GM21786 (cell line): Measurements from ENCODE around the gene TSPAN15.
"Not testable (repeated sequence)": the region's sequence is repeated elsewhere in the genome, so short reads cannot be mapped to it uniquely, and the experiment has no call there.

Experiments used
- ATAC-seq: cut with Tn5 transposase; IDR thresholded peaks from one replicate; pipeline ENCODE4 v1.9.1; 2021; ENCODE audit not compliant: unreplicated experiment

Gene TSPAN15

DNA sequence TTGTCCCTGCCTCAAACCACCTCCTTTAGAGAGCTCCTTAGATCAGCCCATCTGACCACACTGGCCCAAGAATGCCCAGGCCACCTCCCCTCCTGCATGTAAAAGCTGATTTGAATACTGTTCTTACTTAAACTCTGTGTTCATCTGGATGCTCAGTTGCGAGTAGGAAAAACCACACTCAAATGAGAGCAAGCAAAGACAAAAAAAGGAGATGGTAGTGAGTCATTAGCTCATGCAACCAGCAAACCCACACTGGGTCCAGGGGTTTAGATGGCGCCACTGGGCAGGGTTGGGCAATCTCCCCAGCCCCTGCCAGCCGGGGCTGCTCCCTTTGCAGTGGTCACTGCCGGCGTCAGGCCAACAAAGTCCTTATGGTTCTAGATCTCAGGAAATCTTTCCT, 32.7 kb downstream of the TSPAN15 start:
- ATAC-seq = no peak

DNA sequence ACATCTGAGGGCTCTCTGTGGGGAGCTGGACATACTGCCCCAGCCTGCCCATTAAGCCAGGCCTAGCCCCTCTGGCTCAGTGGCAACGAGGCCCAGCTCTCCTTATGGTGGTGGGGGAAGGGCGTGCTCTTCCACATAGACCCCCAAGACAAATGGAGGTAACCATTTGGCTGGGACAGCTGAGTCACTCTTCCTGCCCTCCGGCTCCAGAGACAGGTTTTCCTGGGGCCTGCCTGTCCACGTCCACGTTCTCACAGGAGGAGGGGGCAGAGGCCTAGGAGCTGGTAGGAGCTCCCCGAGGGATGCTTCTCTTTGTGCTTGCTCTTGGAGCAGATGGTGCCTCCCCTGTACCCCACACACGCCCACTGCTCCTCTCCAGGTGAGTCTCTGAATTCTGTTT, 33.5 kb downstream of the TSPAN15 start:
- ATAC-seq = no peak

DNA sequence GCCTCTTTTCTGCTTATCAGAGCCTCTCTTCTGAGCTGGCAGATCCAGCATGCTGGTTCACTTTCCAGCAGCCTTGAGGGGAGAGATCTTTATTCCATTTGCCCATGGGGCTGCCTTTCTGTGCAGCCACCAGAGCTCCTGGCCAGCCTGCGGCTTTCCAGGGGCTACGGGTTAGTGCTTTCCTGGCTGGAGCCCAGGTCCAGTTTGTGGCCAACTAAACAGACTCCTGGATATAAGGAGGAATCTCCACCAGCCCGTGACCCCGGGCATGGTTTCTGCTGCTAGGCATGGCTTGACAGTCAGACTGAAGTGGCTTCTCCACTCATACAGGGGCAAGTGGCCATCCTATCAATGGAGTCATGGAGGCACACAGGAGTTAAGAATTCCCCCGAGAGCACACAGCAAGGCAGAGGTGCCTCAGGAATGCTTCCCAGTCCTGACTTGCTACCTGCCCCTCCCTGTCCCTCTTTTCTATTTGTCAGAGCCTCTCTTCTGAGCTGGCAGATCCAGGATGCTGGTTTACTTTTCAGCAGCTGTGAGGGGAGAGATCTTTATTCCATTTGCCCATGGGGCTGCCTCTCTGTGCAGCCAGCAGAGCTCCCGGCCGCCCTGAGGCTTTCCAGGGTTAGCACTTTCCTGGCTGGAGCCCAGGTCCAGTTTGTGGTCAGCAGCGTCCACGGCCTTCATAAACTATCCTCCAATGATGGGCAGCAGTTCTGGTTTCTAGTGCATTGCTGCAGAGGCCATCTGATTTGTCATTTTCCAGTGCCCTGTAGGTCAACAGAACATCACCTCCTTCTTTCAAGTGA, 35.9 kb downstream of the TSPAN15 start:
- ATAC-seq = no peak

DNA sequence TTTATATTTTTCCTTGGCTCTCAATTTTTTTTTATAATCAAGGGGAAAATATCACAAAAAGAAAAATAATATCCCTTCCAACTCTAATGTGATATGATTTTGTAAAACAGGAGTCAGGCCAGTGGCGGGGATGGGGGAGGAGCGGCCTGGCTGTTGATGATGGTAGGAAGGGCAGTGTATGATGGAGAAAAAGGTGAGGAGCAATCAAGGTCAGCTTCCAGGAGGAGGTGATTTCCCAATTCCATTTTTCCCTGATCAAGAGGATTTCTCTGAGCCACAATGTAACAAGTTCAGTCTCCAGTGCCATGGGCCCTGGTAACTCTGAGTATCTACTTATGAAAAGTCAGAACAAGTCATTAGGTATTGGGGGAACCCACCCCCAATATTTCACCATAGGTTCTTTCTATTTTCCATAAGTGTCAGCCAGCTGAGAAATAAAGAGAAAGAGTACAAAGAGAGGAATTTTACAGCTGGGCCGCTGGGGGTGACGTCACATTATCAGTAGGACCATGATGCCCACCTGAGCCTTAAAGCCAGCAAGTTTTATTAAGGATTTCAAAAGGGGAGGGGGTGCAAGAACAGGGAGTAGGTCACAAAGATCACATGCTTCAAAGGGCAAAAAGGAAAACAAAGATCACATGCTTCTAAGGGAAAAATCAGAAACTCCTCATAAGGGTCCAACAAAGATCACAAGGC, 37.0 kb downstream of the TSPAN15 start:
- not testable (repeated sequence) for ATAC-seq

DNA sequence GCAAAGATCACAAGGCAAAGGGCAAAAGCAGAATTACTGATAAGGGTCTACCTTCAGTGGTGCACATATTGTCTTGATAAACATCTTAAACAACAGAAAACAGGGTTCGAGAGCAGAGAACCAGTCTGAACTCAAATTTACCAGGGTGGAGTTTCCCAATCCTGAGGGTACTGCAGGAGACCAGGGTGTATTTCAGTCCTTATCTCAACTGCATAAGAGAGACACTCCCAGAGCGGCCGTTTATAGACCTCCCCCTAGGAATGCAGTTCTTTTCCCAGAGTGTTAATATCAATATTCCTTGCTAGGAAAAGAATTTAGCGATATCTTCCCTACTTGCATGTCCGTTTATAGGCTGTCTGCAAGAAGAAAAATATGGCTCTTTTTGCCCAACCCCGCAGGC, 37.6 kb downstream of the TSPAN15 start:
- ATAC-seq = not testable (repeated sequence)

DNA sequence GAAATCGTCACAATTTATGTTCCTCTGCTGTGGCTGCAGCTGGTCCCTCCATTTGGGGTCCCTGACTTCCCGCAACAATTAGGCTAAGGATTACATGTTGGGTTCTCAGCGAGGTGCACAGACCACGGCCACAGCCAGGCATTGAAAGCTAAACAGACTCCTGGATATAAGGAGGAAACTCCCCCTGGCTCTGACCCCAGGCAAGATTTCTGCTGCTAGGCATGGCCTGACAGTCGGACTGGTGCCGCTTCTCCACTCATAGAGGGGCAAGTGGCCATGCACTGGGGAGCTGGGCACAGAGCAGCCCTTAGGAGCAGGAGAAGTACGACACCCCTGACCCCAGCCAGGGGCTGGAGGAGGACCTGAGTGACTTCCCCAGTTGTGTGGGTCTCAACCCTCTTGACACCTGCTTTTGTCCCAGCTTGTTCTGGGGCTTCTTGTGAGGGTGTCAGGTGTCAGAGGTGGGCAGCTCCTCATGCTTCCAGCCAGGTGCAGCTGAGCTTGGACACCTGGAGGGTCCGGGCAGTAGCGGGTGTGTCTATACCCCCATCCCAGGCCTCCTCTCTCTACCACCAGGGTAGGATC, 38.3 kb downstream of the TSPAN15 start:
- ATAC-seq = no peak

DNA sequence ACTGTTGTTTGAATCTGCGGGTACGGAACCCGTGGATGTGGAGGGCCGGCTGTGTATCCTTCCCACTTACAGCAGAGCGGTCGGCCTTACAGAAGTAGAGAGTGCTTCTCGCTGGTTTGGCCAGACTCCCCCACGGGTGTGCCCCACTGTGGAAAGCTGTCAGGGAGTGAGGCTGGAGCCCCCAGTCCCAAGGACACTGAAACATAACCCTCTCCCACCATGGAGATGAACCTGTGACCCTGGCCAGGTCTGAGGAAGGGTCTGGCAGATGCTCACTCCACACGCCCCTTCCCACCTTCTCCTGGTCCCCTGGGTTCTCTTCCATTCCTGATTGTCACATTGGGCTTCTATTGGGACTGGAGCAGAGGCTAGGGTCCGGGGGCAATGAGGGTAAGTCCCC, 39.6 kb downstream of the TSPAN15 start:
- ATAC-seq = no peak

DNA sequence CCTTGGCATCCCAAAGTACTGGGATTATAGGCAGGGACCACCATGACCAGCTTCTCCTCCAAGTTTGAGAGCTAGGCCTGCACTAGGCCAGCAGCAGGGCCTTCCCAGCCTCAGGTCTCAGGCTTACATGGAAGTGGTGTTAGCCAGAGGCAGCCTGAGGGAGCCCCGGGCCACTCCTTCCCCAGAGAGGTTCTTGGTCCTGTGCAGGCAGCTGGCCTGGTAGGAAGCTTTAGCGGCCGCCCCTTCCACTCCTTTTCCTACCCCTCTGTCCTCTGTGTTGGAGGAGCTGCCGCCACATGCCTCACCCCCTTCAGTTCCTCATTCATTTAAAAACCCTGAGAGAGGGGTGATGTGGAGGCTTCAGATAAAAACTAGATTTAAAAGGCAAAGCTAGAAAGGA, 40.3 kb downstream of the TSPAN15 start:
- no peak for ATAC-seq

DNA sequence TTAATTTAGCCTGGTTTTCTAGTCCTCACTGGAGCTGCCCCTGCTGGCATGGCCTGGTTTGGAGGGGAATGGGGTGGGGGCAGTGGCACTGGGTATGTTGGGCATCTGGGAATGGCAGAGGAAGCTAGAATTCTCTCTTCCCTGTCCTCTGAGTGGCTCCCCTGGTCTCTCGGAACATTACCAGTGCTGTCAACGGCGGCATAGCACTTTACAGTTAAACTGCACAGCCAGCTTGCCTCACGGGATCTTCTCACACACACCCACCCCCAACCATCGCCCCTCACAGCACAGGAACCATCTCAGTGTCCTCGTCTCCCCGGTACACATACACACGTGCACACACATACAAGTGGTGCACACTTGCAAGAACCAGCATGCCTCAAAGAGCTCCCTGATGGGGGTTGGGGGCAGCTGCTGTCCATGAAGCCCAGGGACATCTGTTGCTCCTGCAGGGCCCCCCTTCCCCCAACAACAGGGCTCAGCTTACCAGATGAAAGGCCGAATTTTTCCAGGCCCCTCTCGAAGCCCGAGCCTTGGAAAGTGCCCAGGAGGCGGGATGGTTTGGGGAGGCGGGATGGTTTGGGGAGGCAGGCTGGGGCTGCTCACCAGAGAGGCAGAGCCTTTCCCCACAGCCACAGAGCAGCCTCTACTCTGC, 41.0 kb downstream of the TSPAN15 start:
- ATAC-seq = no peak

DNA sequence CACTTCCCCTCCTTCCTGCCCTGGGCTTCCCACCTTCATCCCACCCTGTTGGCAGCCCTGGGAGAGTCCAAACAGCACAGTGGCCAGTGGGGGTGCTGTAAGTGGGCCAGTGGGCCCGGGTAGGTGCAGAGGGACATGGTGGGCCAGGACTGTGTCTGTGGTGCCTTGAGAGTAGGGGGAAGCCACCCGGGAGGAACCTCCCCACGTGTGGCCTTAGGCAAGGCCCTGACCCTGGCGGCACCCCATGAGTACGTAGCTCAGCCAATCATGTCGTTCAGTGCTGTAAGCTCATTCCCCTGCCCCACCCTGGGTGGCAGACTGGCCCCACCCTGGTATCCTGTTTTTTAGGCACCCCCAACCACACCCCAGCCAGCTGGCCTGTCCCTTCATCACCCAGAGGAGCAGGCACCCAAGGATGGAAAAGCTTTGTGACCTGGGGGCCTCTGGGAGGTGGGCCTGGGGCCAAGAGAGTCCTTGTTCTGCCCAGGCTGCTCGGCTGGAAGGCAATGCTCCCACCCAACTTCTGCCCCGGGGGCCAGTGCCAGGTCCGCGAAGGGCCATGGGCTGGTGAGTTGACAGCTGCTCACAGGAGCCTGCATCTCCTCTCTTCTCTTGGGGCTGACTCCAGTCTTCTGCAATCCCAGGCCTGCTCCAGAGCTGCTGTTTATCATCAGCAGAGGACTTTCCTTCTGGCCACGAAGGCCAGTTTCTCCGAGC, 41.6 kb downstream of the TSPAN15 start:
- ATAC-seq = no peak

DNA sequence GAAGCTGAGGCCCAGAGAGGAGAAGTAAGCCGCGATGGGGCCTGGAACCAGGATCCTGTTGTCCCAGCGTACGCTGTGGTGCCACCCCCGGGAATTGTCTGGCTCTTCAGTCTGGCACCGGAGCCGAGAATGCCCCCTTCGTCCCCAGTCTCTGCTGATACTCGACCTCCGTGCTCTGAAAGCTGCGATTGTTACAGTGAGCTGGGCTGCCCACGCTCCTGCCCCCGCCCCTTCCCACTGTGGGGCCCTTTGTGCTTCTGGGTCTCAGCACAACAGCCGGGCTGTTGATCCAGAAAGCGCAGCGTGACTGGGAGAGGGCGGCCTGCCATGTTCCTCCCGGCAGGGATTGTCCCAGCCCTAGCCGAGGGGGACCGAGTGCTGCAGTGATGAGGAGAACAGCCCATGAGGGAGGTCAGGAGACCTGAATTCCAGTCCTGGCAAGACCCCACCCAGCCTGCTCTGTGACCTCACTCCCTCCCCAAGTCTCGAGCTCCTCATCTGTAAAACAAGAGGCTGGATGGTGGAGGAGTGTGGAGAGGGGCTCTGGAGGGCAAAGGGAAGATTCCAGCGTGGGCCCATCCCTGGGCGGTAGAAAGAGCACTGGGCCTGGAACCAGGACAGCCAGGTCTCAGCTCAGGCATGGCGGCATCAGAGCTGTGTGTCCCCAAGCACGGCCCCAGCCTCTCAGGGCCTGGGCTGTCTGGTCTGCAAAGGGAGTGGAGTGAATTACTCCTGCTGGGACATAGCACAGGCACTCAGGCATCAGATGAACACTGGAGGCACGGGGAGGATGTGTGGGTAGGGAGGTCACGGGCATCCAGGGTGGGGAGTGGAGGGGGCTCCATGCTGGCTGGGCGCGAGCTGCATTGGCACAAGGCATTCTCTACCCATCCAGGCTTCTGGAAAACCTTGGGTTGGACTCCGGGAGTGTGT, 43.6 kb downstream of the TSPAN15 start:
- ATAC-seq = no peak

DNA sequence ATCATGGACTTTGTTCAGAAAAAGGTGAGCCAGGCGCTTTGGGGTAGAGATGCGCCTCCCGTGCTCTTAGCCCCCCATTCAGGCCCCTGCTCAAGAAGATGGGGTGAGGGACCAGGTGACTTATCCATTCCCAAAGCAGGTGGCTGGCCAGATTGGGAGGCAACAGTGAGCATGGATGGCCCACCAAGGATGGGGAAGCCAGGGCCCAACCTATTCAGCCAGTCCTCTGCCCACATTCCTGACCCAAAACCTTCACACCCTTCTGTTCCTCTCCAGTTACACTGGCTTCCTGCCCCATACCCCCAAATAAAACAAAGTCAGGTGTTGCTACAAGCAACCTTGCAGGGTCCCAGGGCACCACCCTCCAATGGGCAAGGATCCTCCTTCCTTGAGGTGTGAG, 44.4 kb downstream of the TSPAN15 start:
- no peak for ATAC-seq

DNA sequence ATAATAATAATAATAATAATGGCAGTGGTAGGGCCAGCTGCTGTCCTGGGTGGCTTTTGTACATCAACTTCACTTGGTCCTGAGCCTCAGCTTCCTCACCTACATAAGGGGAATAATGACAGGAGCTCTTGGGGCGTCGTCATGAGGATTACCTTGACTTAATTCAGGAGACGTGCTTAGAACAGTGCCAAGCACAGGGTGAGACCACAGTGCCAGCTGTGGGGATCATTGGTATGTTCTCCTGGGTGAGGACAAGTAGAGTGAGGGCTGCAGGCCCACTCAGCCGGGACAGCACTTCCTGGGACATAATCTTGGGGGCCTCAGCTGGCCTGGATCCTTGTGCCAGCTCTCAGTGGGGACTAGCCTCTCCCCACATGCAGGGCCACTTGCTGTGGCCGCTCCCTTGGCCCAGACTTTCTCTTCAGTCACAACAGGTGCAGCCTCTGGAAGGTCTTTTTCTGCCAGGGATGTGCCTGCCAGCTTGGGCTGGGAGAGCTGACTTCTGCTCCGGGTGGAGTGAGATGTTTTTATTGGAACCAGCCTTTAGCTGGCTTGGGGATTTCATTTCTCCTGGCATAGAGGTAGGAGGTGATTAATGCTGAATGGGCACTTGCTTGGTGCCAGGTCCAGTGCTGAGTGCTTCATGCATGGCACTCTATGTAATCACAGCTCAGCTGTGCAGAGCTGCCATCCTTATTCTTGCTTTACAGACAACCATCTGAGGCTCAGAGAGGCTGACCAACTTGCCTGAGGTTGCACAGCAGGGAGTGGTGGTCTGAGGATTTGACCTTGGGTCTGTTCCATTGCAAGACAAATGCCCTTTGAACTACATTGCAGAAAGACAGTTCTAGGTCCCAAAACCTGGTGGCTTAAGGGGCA, 45.3 kb downstream of the TSPAN15 start:
- ATAC-seq = no peak

DNA sequence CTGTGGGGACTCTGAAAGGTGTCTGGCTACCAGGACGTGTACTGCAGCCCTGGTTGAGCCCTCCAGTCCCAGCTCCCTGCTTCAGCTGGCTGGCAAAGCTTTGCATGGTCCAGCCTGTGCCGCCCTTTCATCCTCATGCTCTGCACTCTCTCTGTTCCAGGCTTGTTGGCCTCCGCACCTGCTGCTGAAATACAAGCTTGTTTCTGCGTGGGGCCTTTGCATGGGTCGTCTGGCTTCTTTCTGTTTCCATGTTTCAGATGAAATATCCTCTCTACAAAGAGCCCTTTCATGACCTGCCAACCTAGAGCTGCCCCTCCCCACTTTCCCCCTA, 45.9 kb downstream of the TSPAN15 start:
- ATAC-seq = no peak

DNA sequence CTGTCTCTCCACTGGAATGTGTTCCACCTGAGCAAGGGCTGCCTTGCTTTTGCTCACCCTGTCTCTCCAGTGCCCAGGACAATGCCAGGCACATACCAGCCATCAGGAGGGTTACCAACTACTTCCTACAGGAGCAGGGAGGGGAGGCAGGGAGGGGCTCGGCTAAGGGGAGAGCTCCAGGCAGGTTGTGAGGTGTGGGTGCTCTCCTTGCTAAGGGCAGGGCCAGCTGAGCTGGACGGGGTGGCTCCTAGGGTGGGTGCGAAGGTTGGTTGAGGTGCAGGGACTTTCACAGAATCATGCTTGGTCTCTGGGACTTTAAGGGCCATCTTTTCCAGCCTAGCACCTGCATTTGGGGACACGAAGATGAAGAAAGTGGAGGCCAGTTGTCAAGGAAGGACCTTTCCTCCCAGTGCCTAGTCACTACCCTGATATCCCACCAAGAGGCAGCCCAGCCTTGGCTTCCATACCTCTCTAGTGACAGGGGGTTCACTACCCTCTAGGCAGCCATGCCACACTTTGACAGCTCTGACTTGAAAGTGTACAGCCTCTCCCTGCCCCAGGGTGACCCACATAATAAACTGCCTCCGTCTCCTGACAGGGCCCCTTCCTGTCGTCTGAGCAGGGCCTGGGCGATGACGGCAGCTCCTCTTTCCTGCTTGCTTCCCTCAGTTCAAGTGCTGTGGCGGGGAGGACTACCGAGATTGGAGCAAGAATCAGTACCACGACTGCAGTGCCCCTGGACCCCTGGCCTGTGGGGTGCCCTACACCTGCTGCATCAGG, 46.5 kb downstream of the TSPAN15 start:
- ATAC-seq = no peak

DNA sequence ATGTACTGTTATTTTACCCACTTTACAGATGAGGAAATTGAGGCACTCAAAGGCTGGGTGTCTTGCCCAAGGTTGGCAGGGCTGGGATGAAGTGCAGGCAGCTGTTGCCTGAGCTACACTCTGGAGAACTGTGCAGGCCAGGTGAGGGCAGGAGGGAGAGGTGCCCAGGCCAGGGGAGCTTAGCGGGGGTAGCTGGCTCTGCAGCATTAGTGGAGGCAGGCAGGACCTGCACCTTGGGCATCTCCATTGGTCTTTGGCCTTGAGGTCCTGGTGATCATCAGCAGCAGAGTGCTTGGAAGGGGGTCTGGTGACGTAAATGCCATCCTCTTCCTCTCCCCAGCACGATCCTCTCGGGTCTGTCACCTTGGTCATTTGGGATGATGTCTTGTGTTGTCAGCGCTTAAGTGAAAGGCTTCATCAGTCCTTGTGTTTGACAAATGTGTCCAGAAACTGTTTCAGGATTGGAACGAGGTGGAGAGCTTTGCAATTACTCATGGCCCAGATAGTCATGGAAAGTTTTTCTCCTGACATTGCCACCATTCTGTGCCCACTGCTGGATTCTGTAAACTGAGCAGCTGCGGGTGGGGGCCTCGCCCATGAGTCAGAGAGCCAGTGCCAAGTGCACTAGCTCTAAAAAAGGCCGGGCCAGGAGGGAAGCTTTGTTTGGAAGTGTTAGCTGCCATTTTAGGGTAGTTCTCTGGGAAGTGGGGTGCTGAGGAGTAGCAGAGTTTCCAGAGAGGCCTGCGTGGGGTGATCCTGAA, 47.6 kb downstream of the TSPAN15 start:
- no peak for ATAC-seq
